Neural progenitor cell (in vitro differentiated cells): ENCODE measurements around the gene PLOD1. TPM values are rescaled to one million over a fixed set of nuclear protein-coding genes. Genes with fewer than 3 reads are reported as not detected.
A peak's percentile ranks its signal among the peaks of the same experiment; 100 is the strongest.
"Not testable (repeated sequence)": the region's sequence is repeated elsewhere in the genome, so short reads cannot be mapped to it uniquely, and the experiment has no call there.

Source experiments
- DNase-seq: peaks from one replicate; pipeline ENCODE4 v3.0.0-alpha.2; 2016; ENCODE audit warnings: low spot score
- H2AFZ ChIP-seq: fragments of 200-600 bp; sonication (generic); replicated peaks from 2 replicates; pipeline ENCODE4 v1.6.1; 2016; ENCODE audit warnings: antibody characterized with exemption
- H3F3A ChIP-seq: fragments of 200-600 bp; sonication (generic); 2 replicates; pipeline ENCODE4 v1.6.1; 2016; ENCODE audit warnings: antibody characterized with exemption, low read depth
- H3K27ac ChIP-seq: fragments of 200-600 bp; sonication (generic); 2 replicates; pipeline ENCODE4 v1.5.1; 2016; ENCODE audit warnings: mild to moderate bottlenecking
- H3K27me3 ChIP-seq: fragments of 200-600 bp; sonication (generic); 2 replicates; pipeline ENCODE4 v1.6.1; 2016; ENCODE audit warnings: mild to moderate bottlenecking, moderate library complexity
- H3K36me3 ChIP-seq: fragments of 200-600 bp; sonication (generic); 2 replicates; pipeline ENCODE4 v1.5.1; 2016
- H3K4me1 ChIP-seq: fragments of 200-600 bp; sonication (generic); 2 replicates; pipeline ENCODE4 v1.6.1; 2016; ENCODE audit warnings: mixed run types
- H3K4me2 ChIP-seq: fragments of 200-600 bp; sonication (generic); 2 replicates; pipeline ENCODE4 v1.6.1; 2016
- H3K4me3 ChIP-seq: fragments of 200-600 bp; sonication (generic); 2 replicates; pipeline ENCODE4 v1.5.1; 2016
- H3K79me2 ChIP-seq: fragments of 200-600 bp; sonication (generic); 2 replicates; pipeline ENCODE4 v1.6.1; 2016; ENCODE audit warnings: low read depth
- H3K9ac ChIP-seq: fragments of 200-600 bp; sonication (generic); 2 replicates; pipeline ENCODE4 v1.6.1; 2016
- H3K9me3 ChIP-seq: fragments of 200-600 bp; sonication (generic); 2 replicates; pipeline ENCODE4 v1.5.1; 2016; ENCODE audit warnings: low read depth
- H4K20me1 ChIP-seq: fragments of 200-600 bp; sonication (generic); 2 replicates; pipeline ENCODE4 v1.6.1; 2016; ENCODE audit warnings: low read depth
- H3K27ac Mint-ChIP-seq: 3 replicates; pipeline ENCODE4 v1.8.0; 2021; ENCODE audit warnings: mixed read lengths
- H3K27me3 Mint-ChIP-seq: 2 replicates; pipeline ENCODE4 v1.8.0; 2022; ENCODE audit warnings: low read depth, mild to moderate bottlenecking, inconsistent platforms, moderate library complexity, mixed read lengths; ENCODE audit not compliant: insufficient read depth
- H3K36me3 Mint-ChIP-seq: 3 replicates; pipeline ENCODE4 v1.8.0; 2021; ENCODE audit warnings: mixed read lengths
- H3K4me1 Mint-ChIP-seq: 3 replicates; pipeline ENCODE4 v1.8.0; 2021; ENCODE audit warnings: mixed read lengths
- H3K4me3 Mint-ChIP-seq: 3 replicates; pipeline ENCODE4 v1.8.0; 2021; ENCODE audit warnings: mild to moderate bottlenecking, moderate library complexity, mixed read lengths
- H3K9me3 Mint-ChIP-seq: 3 replicates; pipeline ENCODE4 v1.8.0; 2020; ENCODE audit warnings: mixed read lengths
- EZH2 ChIP-seq: fragments of 200-600 bp; sonication (generic); IDR thresholded peaks from 2 replicates; pipeline ENCODE4 v1.6.1; 2017; ENCODE audit warnings: antibody characterized with exemption, mild to moderate bottlenecking, moderate library complexity
- EZH2phosphoT487 ChIP-seq: fragments of 200-600 bp; sonication (generic); IDR thresholded peaks from 2 replicates; pipeline ENCODE4 v1.6.1; 2017; ENCODE audit warnings: antibody characterized with exemption
- total RNA-seq: library from RNA; depleted of rRNA; stranded (reverse); fragments of >200 nt; gene quantifications from 2 replicates; pipeline ENCODE4 v1.2.3, GENCODE V29; 2015; ENCODE audit warnings: low replicate concordance
- TF ChIP-seq, protein P1 (sequence below): fragments of 200-600 bp; sonication (generic); IDR thresholded peaks from 2 replicates; pipeline ENCODE4 v1.5.1; 2017; ENCODE audit warnings: antibody characterized with exemption, mild to moderate bottlenecking

Gene PLOD1
- total RNA-seq, 1 donor from 2014 or later = 27.2 TPM

DNA sequence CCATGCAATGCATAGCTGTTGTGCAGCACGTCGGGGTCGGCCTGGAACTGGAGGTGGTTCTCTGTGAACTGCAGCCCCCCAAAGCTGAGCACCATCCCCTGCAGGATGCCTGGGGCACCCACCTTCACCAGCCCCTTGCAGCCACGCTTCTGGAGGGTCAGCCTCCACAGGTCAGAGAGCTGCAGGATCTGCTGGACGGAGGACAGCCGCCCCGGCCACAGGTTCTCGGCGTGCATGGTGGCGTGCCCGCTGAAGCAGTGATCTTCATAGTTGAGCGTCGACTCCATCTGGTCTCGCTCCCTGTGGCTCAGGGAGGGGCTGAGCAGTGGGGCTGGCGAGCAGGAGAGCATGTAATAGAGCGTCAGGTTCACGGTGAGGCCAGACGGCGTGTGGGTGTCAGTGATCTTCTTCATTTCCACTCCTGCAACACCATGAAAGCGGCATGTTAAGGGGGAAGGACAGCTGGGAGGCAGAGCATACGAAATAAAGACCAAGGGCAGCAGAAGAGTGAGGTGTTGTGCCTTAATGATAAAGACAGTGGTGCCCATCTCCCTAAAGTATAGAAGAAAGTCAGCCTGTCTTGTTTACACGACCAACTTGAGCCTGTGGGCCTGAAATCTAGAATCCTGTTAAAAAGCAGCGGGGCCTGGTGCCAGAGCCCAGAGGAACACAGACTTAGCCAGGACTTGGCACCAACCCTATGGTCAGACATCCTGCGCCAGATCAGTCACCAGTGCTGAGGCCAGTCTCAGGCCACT, 11.3 kb upstream of the PLOD1 start:
- H4K20me1 ChIP-seq = peaks cover 45% of the 10 kb centered on the region

DNA sequence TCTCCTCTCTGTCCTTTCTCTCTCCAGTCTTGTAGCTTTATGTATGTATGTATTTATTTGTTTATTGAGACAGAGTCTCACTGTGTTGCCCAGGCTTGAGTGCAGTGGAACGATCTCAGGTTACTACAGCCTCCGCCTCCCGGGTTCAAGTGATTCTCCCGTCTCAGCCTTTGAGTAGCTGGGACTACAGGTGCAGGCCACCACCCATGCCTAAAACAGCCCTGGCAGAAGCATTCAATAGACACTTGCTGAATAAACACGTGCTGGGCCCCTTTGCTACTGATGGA, 10.7 kb upstream of the PLOD1 start:
- Mint-ChIP-seq H3K4me3 (peak overlapping the region; percentile 86), H3K36me3 (peaks cover 14% of the 10 kb centered on the region), H3K4me1 (peaks cover 31% of the 10 kb centered on the region), H3K9me3 (no peaks in the 10 kb centered on the region), H3K27me3 (peaks cover 2% of the 10 kb centered on the region), H3K27ac (no peak overlapping the region)
- no peak for TF ChIP-seq EZH2phosphoT487
- TF ChIP-seq, protein P1, sequence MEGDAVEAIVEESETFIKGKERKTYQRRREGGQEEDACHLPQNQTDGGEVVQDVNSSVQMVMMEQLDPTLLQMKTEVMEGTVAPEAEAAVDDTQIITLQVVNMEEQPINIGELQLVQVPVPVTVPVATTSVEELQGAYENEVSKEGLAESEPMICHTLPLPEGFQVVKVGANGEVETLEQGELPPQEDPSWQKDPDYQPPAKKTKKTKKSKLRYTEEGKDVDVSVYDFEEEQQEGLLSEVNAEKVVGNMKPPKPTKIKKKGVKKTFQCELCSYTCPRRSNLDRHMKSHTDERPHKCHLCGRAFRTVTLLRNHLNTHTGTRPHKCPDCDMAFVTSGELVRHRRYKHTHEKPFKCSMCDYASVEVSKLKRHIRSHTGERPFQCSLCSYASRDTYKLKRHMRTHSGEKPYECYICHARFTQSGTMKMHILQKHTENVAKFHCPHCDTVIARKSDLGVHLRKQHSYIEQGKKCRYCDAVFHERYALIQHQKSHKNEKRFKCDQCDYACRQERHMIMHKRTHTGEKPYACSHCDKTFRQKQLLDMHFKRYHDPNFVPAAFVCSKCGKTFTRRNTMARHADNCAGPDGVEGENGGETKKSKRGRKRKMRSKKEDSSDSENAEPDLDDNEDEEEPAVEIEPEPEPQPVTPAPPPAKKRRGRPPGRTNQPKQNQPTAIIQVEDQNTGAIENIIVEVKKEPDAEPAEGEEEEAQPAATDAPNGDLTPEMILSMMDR = no peak
- no peak for TF ChIP-seq EZH2
- Histone ChIP-seq H3K9ac (no peak overlapping the region), H3K4me1 (peaks cover 24% of the 10 kb centered on the region), H3K27me3 (no peaks in the 10 kb centered on the region), H3K4me2 (peak overlapping the region; percentile 94), H3K27ac (no peak overlapping the region), H3K4me3 (no peak overlapping the region), H3K36me3 (no peaks in the 10 kb centered on the region), H3F3A (peaks cover 12% of the 10 kb centered on the region), H4K20me1 (peaks cover 45% of the 10 kb centered on the region), H3K79me2 (peaks cover 32% of the 10 kb centered on the region), H3K9me3 (no peaks in the 10 kb centered on the region), H2AFZ (no peak overlapping the region)
- DNase-seq = no peak

More for the DNA sequence above, 11.3 kb upstream of the PLOD1 start:
- H3K9me3 ChIP-seq = no peaks in the 10 kb centered on the region
- TF ChIP-seq, protein P1 = no peak
- TF ChIP-seq EZH2 = no peak
- TF ChIP-seq EZH2phosphoT487 = no peak
- no peak overlapping the region for H3K27ac ChIP-seq
- Mint-ChIP-seq H3K4me1 (peaks cover 31% of the 10 kb centered on the region), H3K4me3 (peak overlapping the region; percentile 86), H3K27me3 (peaks cover 2% of the 10 kb centered on the region), H3K36me3 (peaks cover 16% of the 10 kb centered on the region), H3K27ac (no peak overlapping the region), H3K9me3 (no peaks in the 10 kb centered on the region)
- H3F3A ChIP-seq = peaks cover 12% of the 10 kb centered on the region
- no peak for DNase-seq
- no peak overlapping the region for H3K4me2 ChIP-seq
- no peaks in the 10 kb centered on the region for H3K36me3 ChIP-seq
- no peaks in the 10 kb centered on the region for H3K27me3 ChIP-seq
- peaks cover 32% of the 10 kb centered on the region for H3K79me2 ChIP-seq
- no peak overlapping the region for H2AFZ ChIP-seq
- no peak overlapping the region for H3K4me3 ChIP-seq
- no peak overlapping the region for H3K9ac ChIP-seq
- H3K4me1 ChIP-seq = peaks cover 24% of the 10 kb centered on the region

DNA sequence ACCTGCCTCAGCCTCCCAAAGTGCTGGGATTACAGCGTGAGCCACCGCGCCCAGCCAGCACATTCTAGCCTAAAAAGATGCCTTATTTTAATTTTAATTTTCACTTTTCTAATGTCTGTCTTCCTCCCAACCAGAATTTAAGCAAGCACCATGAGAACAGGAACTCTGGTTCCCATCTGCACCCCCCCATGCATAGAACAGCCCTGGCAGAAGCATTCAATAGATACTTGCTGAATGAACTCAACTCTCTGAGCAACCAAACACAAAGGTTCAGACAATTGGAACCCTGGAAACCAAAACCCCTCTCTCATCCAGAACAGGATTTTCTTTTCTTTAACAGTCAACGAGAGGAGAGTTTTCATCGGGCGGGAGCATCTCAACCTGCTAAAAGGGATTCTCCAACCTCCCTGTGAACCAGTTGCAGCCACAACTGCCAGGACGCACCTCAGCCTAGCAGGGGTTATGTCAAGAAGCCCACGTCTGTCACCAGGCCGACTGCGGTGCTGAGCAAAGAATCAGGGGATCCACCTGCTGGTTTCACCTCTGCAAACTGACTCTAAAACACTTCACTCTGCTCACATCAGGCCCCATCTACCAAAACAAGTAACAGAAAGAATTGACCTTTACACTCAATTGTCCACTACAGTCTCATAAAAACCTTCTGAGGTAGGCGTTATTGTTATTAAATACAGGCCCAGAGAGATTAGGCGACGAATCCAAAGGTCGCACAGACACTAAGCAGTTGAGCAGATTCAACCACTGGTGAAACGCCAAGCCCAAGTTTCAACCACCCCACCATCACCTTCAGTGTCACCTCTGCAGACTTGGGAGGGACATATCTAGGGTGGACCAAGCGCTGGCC, 10.0 kb upstream of the PLOD1 start:
- H3K9me3 Mint-ChIP-seq = no peaks in the 10 kb centered on the region
- peak overlapping the region; percentile 86 for H3K4me3 Mint-ChIP-seq
- H3K27me3 ChIP-seq = no peaks in the 10 kb centered on the region
- peaks cover 33% of the 10 kb centered on the region for H3K4me1 Mint-ChIP-seq
- peaks cover 45% of the 10 kb centered on the region for H4K20me1 ChIP-seq
- no peak for DNase-seq
- peak overlapping the region; percentile 55 for H3K9ac ChIP-seq
- peaks cover 2% of the 10 kb centered on the region for H3K27me3 Mint-ChIP-seq
- no peaks in the 10 kb centered on the region for H3K36me3 ChIP-seq
- H3F3A ChIP-seq = peaks cover 15% of the 10 kb centered on the region
- peak overlapping the region; percentile 79 for H3K27ac Mint-ChIP-seq
- no peak overlapping the region for H2AFZ ChIP-seq
- H3K9me3 ChIP-seq = no peaks in the 10 kb centered on the region
- peaks cover 14% of the 10 kb centered on the region for H3K36me3 Mint-ChIP-seq
- H3K4me1 ChIP-seq = peaks cover 24% of the 10 kb centered on the region
- H3K27ac ChIP-seq = no peak overlapping the region
- peak overlapping the region; percentile 94 for H3K4me2 ChIP-seq
- TF ChIP-seq, protein P1 = no peak
- TF ChIP-seq EZH2 (no peak), EZH2phosphoT487 (no peak)
- H3K4me3 ChIP-seq = peak overlapping the region; percentile 61
- peaks cover 32% of the 10 kb centered on the region for H3K79me2 ChIP-seq

DNA sequence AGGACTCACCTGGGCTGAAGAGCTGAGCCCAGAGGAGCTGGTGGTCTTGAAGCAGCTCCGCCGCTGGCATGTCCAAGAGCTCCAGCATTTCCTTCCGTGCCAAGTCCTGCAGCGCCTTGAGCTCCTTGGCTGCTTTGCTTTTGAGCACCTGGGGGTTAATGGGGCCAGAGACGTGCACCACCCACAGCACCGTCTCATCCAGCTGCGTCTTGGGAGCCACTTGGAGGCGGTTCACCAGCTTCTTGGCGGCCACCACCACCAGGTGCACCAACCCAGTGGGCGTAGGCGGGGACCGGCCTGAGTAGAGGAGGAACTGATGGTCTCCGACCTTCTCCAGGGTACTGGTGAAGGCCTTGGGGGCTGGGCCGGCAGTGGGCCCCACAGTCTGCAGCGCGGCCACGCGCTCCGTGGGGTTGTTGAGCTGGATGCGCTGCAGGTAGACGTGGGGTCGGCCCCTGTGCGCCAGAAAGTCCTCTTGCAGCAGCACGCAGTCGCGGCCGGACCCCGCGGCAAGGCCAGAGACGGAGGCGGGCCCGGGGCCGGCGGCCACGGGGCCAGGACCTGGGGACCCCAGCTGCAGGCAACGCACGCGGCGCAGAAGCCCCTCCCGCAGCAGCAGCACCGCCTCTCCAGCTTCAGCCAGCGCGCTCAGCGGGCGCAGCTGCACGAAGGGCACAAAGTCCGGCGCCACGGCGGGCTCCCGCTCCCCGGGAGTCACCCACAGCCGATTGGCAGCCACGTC, 9.2 kb upstream of the PLOD1 start:
- H3K9ac ChIP-seq = peak overlapping the region; percentile 55
- not testable (repeated sequence) for H2AFZ ChIP-seq, H3K9me3 Mint-ChIP-seq, H3K27ac Mint-ChIP-seq, H3K27me3 Mint-ChIP-seq, H3K27ac ChIP-seq, H3K9me3 ChIP-seq, H3K27me3 ChIP-seq, H3K36me3 ChIP-seq, DNase-seq
- H3K4me2 ChIP-seq = peak overlapping the region; percentile 94
- Mint-ChIP-seq H3K4me1 (peaks cover 39% of the 10 kb centered on the region), H3K36me3 (peaks cover 14% of the 10 kb centered on the region), H3K4me3 (peak overlapping the region; percentile 86)
- peaks cover 29% of the 10 kb centered on the region for H3K4me1 ChIP-seq
- peaks cover 41% of the 10 kb centered on the region for H4K20me1 ChIP-seq
- peaks cover 21% of the 10 kb centered on the region for H3F3A ChIP-seq
- peaks cover 32% of the 10 kb centered on the region for H3K79me2 ChIP-seq
- H3K4me3 ChIP-seq = peak overlapping the region; percentile 61
